NCI-H446 treated with DMSO at 0.1 percent for 48 hours (cell line): ENCODE results near the gene NR2E1.

Source experiments
- DNase-seq: peaks from one replicate; lab custom pipeline; 2025; lab: John Stamatoyannopoulos, UW

NR2E1 gene

DNA sequence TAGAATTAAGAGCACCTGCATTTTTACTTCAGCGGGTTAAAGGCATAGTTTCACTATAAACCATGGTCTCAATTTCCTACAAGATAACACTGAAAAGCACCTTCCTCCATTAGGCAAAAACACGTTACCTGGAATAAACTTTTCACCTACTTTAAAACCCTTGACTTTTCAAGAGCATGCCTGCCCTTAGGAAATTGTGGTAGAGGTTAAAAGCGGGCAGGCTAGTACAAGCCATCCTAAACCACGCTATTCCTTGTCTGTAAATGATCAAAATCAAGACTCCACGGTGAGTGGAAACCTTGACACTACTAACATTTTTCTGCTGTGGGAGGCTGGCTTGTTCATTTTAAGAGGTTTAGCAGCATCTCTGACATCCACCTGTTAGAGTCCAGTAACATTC lies 43.9 kb downstream of the NR2E1 start:
- no peak for DNase-seq

DNA sequence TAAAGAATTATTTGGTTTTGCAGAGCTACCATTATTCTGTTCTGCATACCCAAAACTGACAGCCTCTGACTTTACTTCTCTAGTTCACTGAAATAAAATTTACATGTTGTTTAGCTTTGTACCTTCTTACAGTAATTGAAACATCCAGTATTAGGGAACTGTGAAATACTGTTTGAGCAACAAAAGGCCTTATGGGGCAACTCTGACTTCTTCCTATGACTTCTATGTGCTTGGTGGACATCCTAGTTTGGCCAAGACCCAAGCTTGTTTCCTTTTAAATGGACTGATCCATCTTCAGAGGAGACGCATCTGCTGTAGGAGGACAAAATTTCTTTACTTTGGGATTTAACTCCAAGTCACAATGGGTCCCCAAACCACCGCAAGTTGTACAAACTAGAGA lies 44.7 kb downstream of the NR2E1 start:
- DNase-seq = no peak

- DNase-seq = no peak
Measured at GRCh38 chr6:108211671-108212070, 45.8 kb downstream of the NR2E1 start.

- DNase-seq = no peak
Measured at GRCh38 chr6:108222064-108222463, 56.2 kb downstream of the NR2E1 start.

GRCh38 chr6:108222504-108222903 lies 56.7 kb downstream of the NR2E1 start:
- DNase-seq = no peak

DNA sequence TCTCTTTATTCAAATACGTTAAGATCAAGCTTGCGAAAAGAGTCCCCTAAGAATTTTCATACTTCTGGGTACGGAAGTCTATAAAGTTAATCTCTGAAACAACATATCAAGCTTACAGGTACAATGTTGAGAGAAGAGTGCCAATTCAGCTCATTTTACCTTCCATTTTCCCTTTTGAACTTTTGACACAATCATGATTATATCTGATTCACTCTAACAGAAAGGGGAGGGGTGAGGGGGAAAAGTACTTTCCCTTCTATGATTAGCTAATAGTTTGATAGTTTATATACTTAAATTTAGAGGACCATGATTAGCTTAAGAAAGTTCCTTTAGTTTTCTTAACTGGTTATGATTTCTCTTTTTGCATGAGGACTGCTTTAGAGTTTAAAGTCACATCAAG lies 61.5 kb downstream of the NR2E1 start:
- DNase-seq = no peak

DNA sequence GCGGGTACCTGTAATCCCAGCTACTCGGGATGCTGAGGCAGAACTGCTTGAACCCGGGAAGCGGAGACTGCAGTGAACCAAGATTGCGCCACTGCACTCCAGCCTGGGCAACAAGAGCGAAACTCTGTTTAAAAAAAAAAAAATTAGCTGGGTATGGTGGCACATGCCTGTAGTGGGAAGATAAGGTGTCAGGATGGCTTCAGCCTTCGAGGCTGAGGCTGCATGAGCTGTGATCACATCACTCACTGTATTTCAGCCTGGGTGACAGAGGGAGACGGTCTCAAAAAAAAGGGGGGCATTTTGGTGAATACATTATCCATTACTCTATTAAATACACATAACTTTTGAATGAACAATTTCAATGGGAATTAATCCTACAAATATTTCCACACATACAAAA lies 62.6 kb downstream of the NR2E1 start:
- DNase-seq = no peak

DNA sequence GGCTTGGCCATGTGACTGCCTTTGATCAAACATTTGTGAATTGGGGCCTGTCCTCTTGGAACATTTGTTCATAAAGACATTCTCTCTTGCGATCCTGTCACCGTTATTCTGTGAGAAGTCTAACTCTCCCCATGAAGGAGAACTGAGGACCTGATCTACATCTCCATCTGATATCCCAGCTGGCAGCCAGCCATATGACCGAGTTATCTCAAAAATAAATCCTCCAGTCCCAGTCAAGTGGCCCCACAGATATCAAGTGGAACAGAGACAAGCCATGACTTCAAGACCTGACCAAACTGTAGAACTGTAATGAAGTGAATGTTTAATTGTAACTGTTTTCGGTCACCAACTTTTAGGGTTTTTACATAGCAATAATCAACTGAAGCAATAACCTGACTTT lies 69.3 kb downstream of the NR2E1 start:
- no peak for DNase-seq

DNA sequence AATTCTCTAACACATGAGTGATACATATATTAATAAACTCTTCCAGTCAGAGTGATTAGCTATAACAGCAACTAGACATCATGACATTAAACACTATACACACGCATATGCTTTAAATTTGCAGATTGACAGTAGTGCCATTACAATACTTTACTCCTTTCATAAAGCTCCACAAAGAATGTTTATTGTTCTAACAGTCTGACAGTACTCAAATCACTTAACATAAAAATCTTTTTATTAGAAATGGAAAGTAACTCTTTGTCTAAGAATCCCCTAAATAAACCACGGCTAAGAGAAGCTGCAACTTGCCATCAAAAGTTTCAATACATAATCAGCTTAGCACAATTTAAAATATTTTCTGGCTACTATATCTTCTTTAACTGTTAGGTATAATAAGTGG lies 71.0 kb downstream of the NR2E1 start:
- DNase-seq = no peak

DNA sequence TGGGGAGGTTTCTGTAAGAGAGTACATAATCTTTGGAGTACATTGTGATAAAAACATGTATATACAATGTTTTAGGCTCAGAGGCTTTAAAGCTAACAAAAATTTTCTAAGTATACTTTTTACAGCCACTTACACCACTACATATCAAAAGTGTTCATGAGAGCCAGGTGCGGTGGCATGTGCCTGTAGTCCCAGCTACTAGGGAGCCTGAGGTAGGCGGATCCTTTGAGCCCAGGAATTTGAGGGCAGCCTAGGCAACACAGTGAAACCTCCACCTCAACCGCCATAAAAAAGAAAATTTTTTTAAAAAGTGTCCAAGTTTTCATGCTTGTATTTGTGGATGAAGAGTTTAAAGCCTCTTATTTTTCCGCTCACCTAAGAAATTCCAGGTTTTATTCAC lies 72.5 kb downstream of the NR2E1 start:
- DNase-seq = no peak
